Sigmoid colon (tissue), 7 donors: ENCODE measurements around the gene DENND4B. TPM values are rescaled to one million over a fixed set of nuclear protein-coding genes. Genes with fewer than 3 reads are reported as not detected.

Source experiments
- DNase-seq: peaks from one replicate; pipeline ENCODE4 v3.0.0-alpha.2; 2019
- H3K27ac ChIP-seq, 4 donors: fragments of 200-600 bp; sonication (generic); one replicate each; pipeline ENCODE4 v1.5.1; 2016 to 2019; ENCODE audit warnings: mild to moderate bottlenecking in 1 of 4
- H3K27me3 ChIP-seq, 3 donors: fragments of 200-600 bp; sonication (generic); one replicate each; pipeline ENCODE4 v1.5.1; 2019; ENCODE audit warnings: mild to moderate bottlenecking in 1 of 3
- H3K36me3 ChIP-seq, 4 donors: fragments of 200-600 bp; sonication (generic); one replicate each; pipeline ENCODE4 v1.5.1; 2016 to 2019
- H3K4me1 ChIP-seq, 4 donors: fragments of 200-600 bp; sonication (generic); one replicate each; pipeline ENCODE4 v1.5.1; 2017 to 2019
- H3K4me3 ChIP-seq, 4 donors: fragments of 200-600 bp; sonication (generic); one replicate each; pipeline ENCODE4 v1.5.1; 2017 to 2019; ENCODE audit warnings: mild to moderate bottlenecking in 2 of 4, moderate library complexity in 1 of 4
- H3K9me3 ChIP-seq, 4 donors: fragments of 200-600 bp in 3 of 4; sonication (generic) in 3 of 4; one replicate each; pipeline versions ENCODE4 v1.5.1 to v1.6.1; 2013 to 2019
- CTCF ChIP-seq, 4 experiments: fragments of 450-650 bp in 3 of 4; fragments of 200-600 bp in 1 of 4; IDR thresholded peaks; one replicate each; pipeline ENCODE4 v1.5.1; 2016 to 2019; ENCODE audit warnings: antibody characterized with exemption in 4 of 4, mild to moderate bottlenecking in 3 of 4, moderate library complexity in 2 of 4
- EP300 ChIP-seq, 4 donors: sonication (generic); formaldehyde crosslinking; IDR thresholded peaks; one replicate each; pipeline ENCODE4 v1.6.1; 2017; ENCODE audit warnings: antibody characterized with exemption in 4 of 4
- POLR2A ChIP-seq, 2 donors: fragments of 450-650 bp; IDR thresholded peaks; one replicate each; pipeline ENCODE4 v1.6.1; 2016; ENCODE audit warnings: antibody characterized with exemption in 2 of 2, mild to moderate bottlenecking in 2 of 2, moderate library complexity in 2 of 2
- POLR2AphosphoS5 ChIP-seq, 4 donors: sonication (generic); formaldehyde crosslinking; IDR thresholded peaks; one replicate each; pipeline ENCODE4 v1.6.1; 2017; ENCODE audit warnings: antibody characterized with exemption in 4 of 4
- WGBS, 2 donors: extraction: QIAGEN DNeasy Blood & Tissue Kit; methylation state at CpG; one replicate each; pipeline ENCODE4 v1.1.7; 2013; 5-methylcytosine and 5-hydroxymethylcytosine counted together
- intact Hi-C: fragments of 100-400 bp; cut with DNase I; formaldehyde crosslinking; loops from one replicate; pipeline ENCODE4 v1.15.1; 2023
- polyA plus RNA-seq, 3 donors: library from polyadenylated mRNA; stranded (reverse); fragments of 200-250 nt; gene quantifications; one replicate each; pipeline ENCODE4 v1.2.3, GENCODE V29; 2013
- total RNA-seq, 4 donors: library from RNA; depleted of rRNA; stranded (reverse); fragments of >200 nt; gene quantifications; one replicate each; pipeline ENCODE4 v1.1.0, GENCODE V29; 2016
- donor health status: healthy with polysubstance abuse.
- donor health status: Bipolar disorder and iron deficiency.
- donor health status: healthy.

Gene DENND4B
- total and polyA plus RNA-seq, 7 donors = 4.9 to 41.6 (median 18.1) TPM

GRCh38 chr1:153976819-153977249 lies 30.3 kb upstream of the DENND4B start:
- H3K4me3 ChIP-seq = peak overlapping the region; percentile 76 to 99 (median 91)
- WGBS, 2 donors = 1% methylated on average over 16 of the region's 16 CpGs
- H3K27me3 ChIP-seq = no peaks in the 10 kb centered on the region
- H3K27ac ChIP-seq = peak overlapping the region; percentile 92 to 96 (median 92)
- no peak for TF ChIP-seq EP300 (IDR thresholded peaks at IDR 0.05)
- peak in 1 of 4 donors; percentile 6 for TF ChIP-seq POLR2AphosphoS5 (IDR thresholded peaks at IDR 0.05)
- no peaks in the 10 kb centered on the region for H3K9me3 ChIP-seq
- H3K4me1 ChIP-seq = peaks cover 0 to 28% (median 23%) of the 10 kb centered on the region in 4 donors
- intact Hi-C loops = no loop called here
- peaks cover 0 to 50% (median 23%) of the 10 kb centered on the region in 4 donors for H3K36me3 ChIP-seq
- DNase-seq = no peak

GRCh38 chr1:153973525-153973924 lies 27.0 kb upstream of the DENND4B start:
- Histone ChIP-seq H3K9me3 (no peaks in the 10 kb centered on the region), H3K4me3 (no peak overlapping the region), H3K4me1 (peaks cover 0 to 28% (median 23%) of the 10 kb centered on the region in 4 donors), H3K36me3 (peaks cover 0 to 32% (median 23%) of the 10 kb centered on the region in 4 donors), H3K27me3 (no peaks in the 10 kb centered on the region), H3K27ac (no peak overlapping the region)
- 85 to 86% methylated on average over 7 of the region's 7 CpGs for WGBS, 2 donors
- no peak for TF ChIP-seq CTCF (IDR thresholded peaks at IDR 0.05)
- no peak for TF ChIP-seq POLR2AphosphoS5 (IDR thresholded peaks at IDR 0.05)
- TF ChIP-seq POLR2A (IDR thresholded peaks at IDR 0.05) = no peak
- no peak for TF ChIP-seq EP300 (IDR thresholded peaks at IDR 0.05)
- intact Hi-C loops = no loop called here
- DNase-seq = no peak

- intact Hi-C loops = no loop called here
- no peak for DNase-seq
- TF ChIP-seq POLR2A (IDR thresholded peaks at IDR 0.05) = no peak
- no peak for TF ChIP-seq EP300 (IDR thresholded peaks at IDR 0.05)
- TF ChIP-seq CTCF (IDR thresholded peaks at IDR 0.05) = no peak
- no peak for TF ChIP-seq POLR2AphosphoS5 (IDR thresholded peaks at IDR 0.05)
- Histone ChIP-seq H3K27ac (no peak overlapping the region), H3K9me3 (no peaks in the 10 kb centered on the region), H3K4me1 (peaks cover 0 to 28% (median 23%) of the 10 kb centered on the region in 4 donors), H3K36me3 (peaks cover 0 to 32% (median 23%) of the 10 kb centered on the region in 4 donors), H3K4me3 (no peak overlapping the region), H3K27me3 (no peaks in the 10 kb centered on the region)
- 94 to 97% methylated on average over 3 of the region's 3 CpGs for WGBS, 2 donors
These were observed 26.6 kb upstream of the DENND4B start for GRCh38 chr1:153973071-153973470.

GRCh38 chr1:153970346-153970745 lies 23.8 kb upstream of the DENND4B start:
- no peaks in the 10 kb centered on the region for H3K27me3 ChIP-seq
- peaks cover 0 to 24% (median 19%) of the 10 kb centered on the region in 4 donors for H3K4me1 ChIP-seq
- TF ChIP-seq EP300 (IDR thresholded peaks at IDR 0.05) (no peak), POLR2A (IDR thresholded peaks at IDR 0.05) (no peak), CTCF (IDR thresholded peaks at IDR 0.05) (no peak), POLR2AphosphoS5 (IDR thresholded peaks at IDR 0.05) (no peak)
- DNase-seq = no peak
- 83 to 94% methylated on average over 2 of the region's 2 CpGs for WGBS, 2 donors
- H3K27ac ChIP-seq = no peak overlapping the region
- H3K4me3 ChIP-seq = no peak overlapping the region
- H3K36me3 ChIP-seq = peaks cover 0 to 23% (median 16%) of the 10 kb centered on the region in 4 donors
- intact Hi-C loops = no loop called here
- H3K9me3 ChIP-seq = no peaks in the 10 kb centered on the region

GRCh38 chr1:153968972-153969371 lies 22.5 kb upstream of the DENND4B start:
- DNase-seq = no peak
- 76 to 88% methylated on average over 2 of the region's 2 CpGs for WGBS, 2 donors
- TF ChIP-seq EP300 (IDR thresholded peaks at IDR 0.05) (no peak), POLR2AphosphoS5 (IDR thresholded peaks at IDR 0.05) (no peak), POLR2A (IDR thresholded peaks at IDR 0.05) (no peak), CTCF (IDR thresholded peaks at IDR 0.05) (no peak)
- no peak overlapping the region for H3K4me3 ChIP-seq
- H3K4me1 ChIP-seq = peaks cover 0 to 34% (median 27%) of the 10 kb centered on the region in 4 donors
- H3K27ac ChIP-seq = no peak overlapping the region
- intact Hi-C loops = loop anchor here (2.0 kb wide), 1 partner anchor 16 kb away; no protein-coding TSS in a partner anchor
- peaks cover 0 to 9% (median 4%) of the 10 kb centered on the region in 4 donors for H3K36me3 ChIP-seq
- no peaks in the 10 kb centered on the region for H3K9me3 ChIP-seq
- no peaks in the 10 kb centered on the region for H3K27me3 ChIP-seq
